ENCODE results near the gene PDZRN4. TPM values are rescaled to one million over a fixed set of nuclear protein-coding genes. Genes with fewer than 3 reads are reported as not detected.

Gene PDZRN4
- total RNA-seq, 1 experiment from 2014 or later: not detected

- H3K27ac Mint-ChIP-seq (ENCODE audit: unreplicated experiment): no peak overlapping the region
- no TSS peak for BruUV-seq (replicated peaks)
- no peaks in the 10 kb centered on the region for H3K4me1 Mint-ChIP-seq (ENCODE audit: low read depth, unreplicated experiment)
- TF ChIP-seq CTCF (IDR thresholded peaks at IDR 0.05; ENCODE audit: insufficient read depth in 1 of 2, low read depth in 1 of 2, low read length in 1 of 2, severe bottlenecking in 1 of 2, unreplicated experiment in 1 of 2): no peak
- Histone ChIP-seq H3K36me3 (ENCODE audit: control insufficient read depth, insufficient read depth, low read length) (no peaks in the 10 kb centered on the region), H3K9me3 (no peaks in the 10 kb centered on the region), H3K27me3 (replicated peaks; ENCODE audit: control insufficient read depth, insufficient read depth, low read length) (no peaks in the 10 kb centered on the region), H3K4me1 (no peaks in the 10 kb centered on the region), H3K4me3 (ENCODE audit: low read depth, low read length) (no peak overlapping the region)
- no peaks in the 10 kb centered on the region for H3K36me3 Mint-ChIP-seq (ENCODE audit: insufficient read depth, unreplicated experiment)
- CTCF ChIA-PET: no interaction called here
- intact Hi-C loops (cut with micrococcal nuclease; ENCODE audit: unreplicated experiment): no loop called here
- no peaks in the 10 kb centered on the region for H3K27me3 Mint-ChIP-seq (ENCODE audit: insufficient read depth, unreplicated experiment)
- DNase-seq: no peak
- no peak overlapping the region for H3K4me3 Mint-ChIP-seq (ENCODE audit: unreplicated experiment)
- POLR2A ChIA-PET: no interaction called here
- no peaks in the 10 kb centered on the region for H3K9me3 Mint-ChIP-seq (ENCODE audit: unreplicated experiment)
Measured at GRCh38 chr12:41433460-41433859, 245.3 kb downstream of the PDZRN4 start.

GRCh38 chr12:41436076-41436475, 248.0 kb downstream of the PDZRN4 start:
- Histone ChIP-seq H3K27me3 (replicated peaks; ENCODE audit: control insufficient read depth, insufficient read depth, low read length) (no peaks in the 10 kb centered on the region), H3K4me3 (ENCODE audit: low read depth, low read length) (no peak overlapping the region), H3K4me1 (no peaks in the 10 kb centered on the region), H3K9me3 (no peaks in the 10 kb centered on the region), H3K36me3 (ENCODE audit: control insufficient read depth, insufficient read depth, low read length) (no peaks in the 10 kb centered on the region)
- ChIA-PET CTCF (no interaction called here), POLR2A (no interaction called here)
- no peaks in the 10 kb centered on the region for H3K27me3 Mint-ChIP-seq (ENCODE audit: insufficient read depth, unreplicated experiment)
- no peaks in the 10 kb centered on the region for H3K36me3 Mint-ChIP-seq (ENCODE audit: insufficient read depth, unreplicated experiment)
- H3K27ac Mint-ChIP-seq (ENCODE audit: unreplicated experiment): no peak overlapping the region
- no peaks in the 10 kb centered on the region for H3K4me1 Mint-ChIP-seq (ENCODE audit: low read depth, unreplicated experiment)
- no peak for TF ChIP-seq CTCF (IDR thresholded peaks at IDR 0.05; ENCODE audit: insufficient read depth in 1 of 2, low read depth in 1 of 2, low read length in 1 of 2, severe bottlenecking in 1 of 2, unreplicated experiment in 1 of 2)
- DNase-seq: no peak
- intact Hi-C loops (cut with micrococcal nuclease; ENCODE audit: unreplicated experiment): no loop called here
- no TSS peak for BruUV-seq (replicated peaks)
- H3K4me3 Mint-ChIP-seq (ENCODE audit: unreplicated experiment): no peak overlapping the region
- no peaks in the 10 kb centered on the region for H3K9me3 Mint-ChIP-seq (ENCODE audit: unreplicated experiment)

GRCh38 chr12:41437563-41437962, 249.4 kb downstream of the PDZRN4 start:
- intact Hi-C loops (cut with micrococcal nuclease; ENCODE audit: unreplicated experiment): no loop called here
- no peak for DNase-seq
- no peaks in the 10 kb centered on the region for H3K4me1 Mint-ChIP-seq (ENCODE audit: low read depth, unreplicated experiment)
- no peaks in the 10 kb centered on the region for H3K4me1 ChIP-seq
- no peak overlapping the region for H3K4me3 ChIP-seq (ENCODE audit: low read depth, low read length)
- no peaks in the 10 kb centered on the region for H3K9me3 Mint-ChIP-seq (ENCODE audit: unreplicated experiment)
- TF ChIP-seq CTCF (IDR thresholded peaks at IDR 0.05; ENCODE audit: insufficient read depth in 1 of 2, low read depth in 1 of 2, low read length in 1 of 2, severe bottlenecking in 1 of 2, unreplicated experiment in 1 of 2): no peak
- H3K4me3 Mint-ChIP-seq (ENCODE audit: unreplicated experiment): no peak overlapping the region
- POLR2A ChIA-PET: no interaction called here
- BruUV-seq (replicated peaks): no TSS peak
- H3K9me3 ChIP-seq: no peaks in the 10 kb centered on the region
- no peaks in the 10 kb centered on the region for H3K27me3 ChIP-seq (replicated peaks; ENCODE audit: control insufficient read depth, insufficient read depth, low read length)
- H3K36me3 Mint-ChIP-seq (ENCODE audit: insufficient read depth, unreplicated experiment): no peaks in the 10 kb centered on the region
- H3K36me3 ChIP-seq (ENCODE audit: control insufficient read depth, insufficient read depth, low read length): no peaks in the 10 kb centered on the region
- no peak overlapping the region for H3K27ac Mint-ChIP-seq (ENCODE audit: unreplicated experiment)
- CTCF ChIA-PET: no interaction called here
- no peaks in the 10 kb centered on the region for H3K27me3 Mint-ChIP-seq (ENCODE audit: insufficient read depth, unreplicated experiment)

All from Caco-2 (cell line).